Renal pelvis (tissue), 4 donors: Measurements from ENCODE around the gene TTC39B. TPM values are rescaled to one million over a fixed set of nuclear protein-coding genes. Genes with fewer than 3 reads are reported as not detected.

Source experiments
- DNase-seq: peaks from one replicate; pipeline ENCODE4 v3.0.0-alpha.2; 2013
- polyA plus RNA-seq, 3 donors: library from polyadenylated mRNA; unstranded; fragments of 120-200 nt; gene quantifications; one replicate each; pipeline ENCODE4 v1.2.1, GENCODE V29; 2013; ENCODE audit not compliant: insufficient read length in 3 of 3

The TTC39B gene
- polyA plus RNA-seq, 3 donors = 5.6 to 9.4 (median 9.1) TPM

DNA sequence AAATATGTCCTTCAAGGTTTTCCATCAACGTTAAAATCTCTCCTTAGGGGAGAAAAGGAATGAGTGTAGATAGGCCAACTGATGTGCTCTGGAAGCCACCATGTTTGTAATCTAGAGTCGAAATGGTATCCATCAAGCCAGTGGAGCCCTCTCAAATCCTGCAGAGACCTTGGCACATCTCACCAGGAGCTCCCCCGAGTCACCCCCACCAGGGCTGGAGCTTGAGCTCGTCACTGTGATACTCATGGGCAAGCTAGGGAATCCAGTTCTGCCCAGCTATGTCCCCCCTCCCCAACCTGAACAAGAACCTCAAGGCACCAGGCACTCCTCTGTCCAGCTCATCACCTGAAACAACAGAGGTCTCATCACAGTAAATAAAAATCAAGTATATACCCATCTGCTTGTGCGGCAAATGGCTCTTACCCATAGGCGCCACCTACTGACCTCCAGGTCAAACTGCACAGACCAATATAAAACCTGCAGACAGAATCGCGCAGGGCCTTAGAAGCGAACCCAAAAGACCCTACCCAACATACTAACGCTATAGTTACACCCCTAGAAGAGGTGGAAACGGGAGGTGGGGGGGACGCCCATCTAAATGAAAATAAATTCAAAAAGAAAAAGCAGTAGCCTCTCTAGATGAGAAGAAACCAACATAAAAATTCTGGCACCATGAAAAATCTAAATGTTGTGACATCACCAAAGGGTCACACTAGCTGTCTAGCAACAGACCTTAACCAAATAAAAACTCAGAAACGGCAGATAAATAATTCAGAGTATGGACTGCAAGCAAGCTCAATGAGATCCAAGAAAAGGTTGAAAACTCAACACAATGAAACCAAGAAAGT lies 75.0 kb downstream of the TTC39B start:
- DNase-seq = no peak

DNA sequence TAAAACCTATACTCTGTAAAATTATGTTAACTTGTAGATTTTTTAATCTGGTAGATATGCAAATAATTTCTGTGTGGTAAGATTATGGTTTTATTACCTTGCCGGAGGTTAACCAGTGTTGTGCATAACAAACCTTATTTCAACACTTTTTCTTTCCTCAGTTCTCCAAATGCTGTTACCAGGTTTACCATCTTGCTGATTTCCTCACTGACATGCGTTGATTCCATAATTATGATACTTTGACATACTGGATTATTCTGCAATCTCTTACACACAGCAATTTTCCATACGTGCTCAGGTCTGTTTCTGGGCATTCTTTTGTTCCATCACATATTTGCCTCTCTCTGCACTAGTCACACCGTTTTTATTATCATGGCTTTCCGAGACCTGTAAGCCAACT lies 77.6 kb downstream of the TTC39B start:
- DNase-seq = no peak

DNA sequence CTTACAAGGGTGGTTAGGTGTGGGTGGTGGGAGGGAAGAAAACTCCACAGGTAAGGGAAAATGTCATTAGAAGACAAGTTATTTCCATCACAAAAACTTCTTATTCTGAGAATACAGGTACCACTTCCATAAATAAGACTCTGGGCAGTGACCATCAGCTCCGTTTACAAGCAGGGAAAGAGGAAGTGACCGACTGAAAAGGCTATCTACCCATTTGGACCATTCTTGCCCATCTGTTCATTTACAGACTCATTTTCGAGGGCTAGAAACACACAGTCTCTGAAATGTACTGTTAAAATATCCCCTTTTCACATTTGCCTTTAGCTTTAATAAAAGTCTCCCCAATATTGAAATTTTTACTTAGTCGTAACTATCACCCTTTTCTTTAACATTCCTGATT lies 79.5 kb downstream of the TTC39B start:
- DNase-seq = no peak

DNA sequence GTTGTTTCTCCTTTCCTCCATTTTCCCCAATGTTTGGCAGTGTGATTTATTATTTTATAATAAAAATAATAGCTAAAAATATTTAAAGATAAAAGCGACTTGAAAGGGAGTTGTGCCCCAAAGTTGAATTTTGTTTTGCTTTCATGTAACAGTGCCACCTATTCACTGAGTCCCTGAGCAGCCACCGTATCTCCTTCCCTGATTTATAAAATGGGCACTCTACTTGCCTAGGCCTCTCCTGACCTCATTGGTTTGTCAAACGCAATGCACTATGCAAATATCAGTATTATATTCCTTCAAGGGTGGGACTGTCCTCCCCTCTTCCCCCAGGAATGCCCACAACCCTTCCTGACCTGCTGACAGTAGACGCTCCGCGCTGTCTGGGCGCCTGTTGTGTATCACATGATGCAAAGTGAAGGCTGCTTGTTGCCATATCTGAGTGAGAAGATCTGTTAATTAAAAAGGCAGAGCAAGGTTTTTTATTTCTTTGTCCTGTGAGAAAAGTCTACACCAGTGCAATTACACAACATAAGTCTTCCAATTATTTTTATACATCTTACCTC lies 81.4 kb downstream of the TTC39B start:
- no peak for DNase-seq

DNA sequence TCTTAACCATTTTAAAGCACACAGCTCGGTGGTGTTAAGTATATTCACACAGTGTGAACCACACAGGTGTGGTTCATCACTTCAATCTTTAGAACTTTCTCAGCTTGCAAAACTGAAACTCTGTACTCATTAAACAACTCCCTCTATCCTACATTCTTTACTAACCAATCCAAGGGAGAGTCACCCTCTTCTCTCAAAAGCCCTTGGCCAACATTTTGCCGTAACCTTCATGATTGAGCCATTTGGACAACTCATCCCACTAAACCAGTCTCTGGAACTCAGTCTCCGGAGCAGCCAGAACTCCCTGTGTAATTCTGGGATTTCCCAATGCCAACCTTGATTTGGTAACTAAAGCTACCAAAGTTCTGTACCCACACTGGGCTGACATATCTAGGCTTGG lies 84.7 kb downstream of the TTC39B start:
- DNase-seq = no peak

DNA sequence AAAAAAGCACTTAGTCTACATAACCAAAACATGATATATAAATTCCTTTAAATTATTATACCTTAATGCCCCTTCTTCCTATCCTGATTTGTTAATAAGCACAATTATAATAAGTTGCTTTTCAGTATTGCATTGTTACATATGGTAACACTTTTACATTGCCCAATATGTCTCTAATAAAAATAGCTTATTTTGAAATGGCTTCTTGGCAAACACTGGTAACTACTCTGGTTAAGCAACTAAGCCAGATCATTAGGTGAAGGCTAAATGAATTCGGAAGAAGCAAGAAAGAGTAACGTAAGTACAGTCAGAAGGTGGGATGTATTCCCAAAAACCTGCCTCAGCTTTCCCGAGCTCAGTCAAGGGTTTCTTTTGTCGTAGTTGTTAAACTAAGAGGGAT lies 85.3 kb downstream of the TTC39B start:
- DNase-seq = no peak

DNA sequence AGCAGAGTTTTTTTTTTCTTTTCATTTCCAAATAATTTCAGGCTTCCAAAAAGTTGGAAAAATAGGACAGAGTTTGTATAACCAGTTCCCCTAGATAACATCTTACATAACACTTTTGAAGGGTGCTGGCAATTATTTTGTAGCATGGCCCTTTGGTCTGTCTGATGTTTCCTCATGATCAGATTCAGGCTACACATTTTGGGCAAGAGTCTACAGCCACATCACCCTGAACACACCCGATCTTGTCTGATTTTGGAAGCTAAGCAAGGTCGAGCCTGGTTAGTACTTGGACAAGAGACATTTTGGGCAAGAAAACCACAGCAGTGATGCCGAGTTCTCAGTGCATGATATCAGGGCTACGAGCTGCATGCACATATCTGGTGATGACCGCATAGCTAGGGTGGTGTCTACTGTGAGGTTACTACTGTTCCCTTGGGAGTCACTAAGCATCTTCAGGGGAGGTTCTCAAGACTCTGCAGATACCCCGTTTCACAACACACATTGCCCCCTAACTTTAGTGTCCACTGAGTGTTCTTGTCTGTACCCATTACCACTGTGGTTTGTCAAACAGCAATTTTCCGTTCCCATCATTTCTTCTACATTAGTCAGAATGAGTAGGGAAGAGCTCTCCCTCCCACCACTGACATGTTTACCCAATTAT lies 86.2 kb downstream of the TTC39B start:
- no peak for DNase-seq

DNA sequence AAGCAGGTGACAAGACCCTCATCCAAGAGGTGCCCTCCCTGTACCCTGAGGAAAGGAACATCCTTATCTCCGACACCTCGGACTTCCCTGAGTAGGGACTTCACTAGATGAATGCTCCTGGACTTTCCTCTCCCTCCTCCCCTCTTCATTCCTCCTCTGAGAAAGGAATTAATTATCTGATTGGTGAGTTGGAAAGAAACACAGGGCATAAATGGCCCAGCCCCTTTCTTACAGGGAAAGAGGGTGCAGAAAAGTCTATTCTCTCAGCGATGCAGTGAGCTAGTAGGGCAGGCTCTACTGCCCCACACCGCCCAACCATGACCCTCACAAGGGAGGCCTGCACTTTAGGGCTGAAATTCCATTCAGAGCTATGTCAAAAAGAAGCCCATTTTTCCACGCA lies 87.5 kb downstream of the TTC39B start:
- DNase-seq = no peak

DNA sequence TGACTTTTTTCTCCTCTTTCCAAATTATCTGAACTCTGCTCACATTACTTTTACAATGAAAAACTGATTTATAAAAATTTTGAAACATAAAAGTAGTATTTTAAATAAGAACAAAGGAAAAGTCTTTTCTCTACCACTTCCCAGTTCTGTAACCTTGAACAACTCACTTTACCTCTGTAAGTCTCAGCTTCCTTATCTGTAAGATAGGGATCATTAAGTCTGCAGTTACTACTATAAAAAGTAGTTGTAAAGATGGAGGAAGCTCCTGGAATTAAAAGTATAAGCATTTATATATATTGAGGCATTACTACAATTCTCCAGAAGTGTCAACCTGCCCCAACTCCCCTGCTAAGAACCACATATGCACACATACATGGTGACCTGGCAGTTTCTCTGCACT lies 88.0 kb downstream of the TTC39B start:
- no peak for DNase-seq

DNA sequence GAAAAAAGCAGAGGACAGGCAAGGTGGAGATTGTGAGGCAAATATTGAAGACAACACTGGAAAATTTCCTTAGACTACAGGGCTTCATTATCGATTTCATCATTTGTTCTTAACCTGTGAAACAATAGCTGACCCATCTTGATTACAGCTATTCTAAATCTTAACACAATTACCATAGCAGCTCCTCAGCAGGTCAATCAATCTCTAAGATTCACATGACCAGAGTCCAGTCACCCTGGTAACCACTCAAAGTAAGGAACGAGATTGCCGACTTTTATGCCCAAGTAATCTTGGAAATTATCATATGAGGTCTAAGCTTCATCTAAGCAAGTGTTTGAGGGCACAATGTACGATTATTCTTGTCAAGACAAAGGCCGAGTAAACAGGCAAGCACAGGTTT lies 93.8 kb downstream of the TTC39B start:
- no peak for DNase-seq

DNA sequence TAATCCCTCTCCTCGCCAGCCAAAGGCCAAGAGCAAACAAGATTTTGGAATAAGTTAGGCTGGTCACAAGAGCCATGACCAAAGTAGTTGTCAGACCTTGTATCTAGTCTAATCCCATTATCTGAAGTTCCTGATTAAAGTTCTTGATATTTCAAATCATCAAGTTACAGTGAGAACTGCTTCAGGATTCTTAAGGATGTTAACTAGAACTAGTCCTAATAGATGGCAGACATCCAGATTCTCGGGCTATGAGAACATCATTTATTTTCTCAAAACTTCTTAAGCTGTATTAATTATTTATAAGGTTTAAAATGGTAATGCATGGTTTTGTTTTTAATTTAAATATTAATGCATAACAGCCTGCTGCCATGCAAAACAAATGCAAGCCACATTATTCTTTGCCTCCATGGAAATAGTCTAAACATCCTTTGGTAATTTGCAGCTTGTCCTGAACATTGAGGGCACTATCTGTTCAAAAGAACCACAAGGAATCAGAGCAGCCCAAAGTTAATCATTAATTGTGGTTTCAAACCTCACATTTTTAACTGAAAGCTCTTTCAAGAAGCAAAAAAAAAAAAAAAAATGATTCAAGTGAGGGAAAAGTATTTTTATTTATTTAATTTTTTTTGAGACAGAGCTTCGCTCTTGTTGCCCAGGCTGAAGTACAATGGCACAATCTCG lies 95.1 kb downstream of the TTC39B start:
- no peak for DNase-seq

DNA sequence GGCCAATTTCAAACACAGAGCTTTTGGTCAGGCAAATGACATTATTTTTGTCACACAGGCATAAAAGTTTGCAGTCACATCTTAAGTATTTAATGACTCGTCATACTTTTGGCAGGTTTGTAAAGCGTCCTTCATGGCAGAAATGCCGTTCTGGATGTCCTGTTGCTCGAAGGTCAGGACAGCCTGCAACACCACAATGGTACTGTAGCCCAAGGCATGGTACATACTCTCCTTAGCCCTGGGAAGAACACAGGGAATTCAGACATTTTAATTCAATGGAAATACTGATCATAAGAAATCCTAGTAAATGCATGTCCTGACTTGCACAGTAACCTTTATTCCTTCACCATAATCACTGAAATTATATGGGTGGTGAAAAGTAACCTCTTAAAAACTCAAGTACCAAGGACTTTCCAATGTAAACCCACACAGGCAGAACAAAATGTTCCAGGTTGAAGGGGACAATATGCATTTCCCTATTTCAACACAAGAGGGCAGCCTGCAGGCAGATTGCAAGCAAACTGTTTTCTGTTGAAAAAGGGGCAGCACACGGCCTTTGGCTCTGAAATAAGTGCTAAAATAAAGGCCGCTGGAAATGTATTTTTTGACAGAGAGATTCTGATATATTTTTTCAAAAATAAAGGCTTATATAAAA lies 95.7 kb downstream of the TTC39B start:
- peak; percentile 81 for DNase-seq

DNA sequence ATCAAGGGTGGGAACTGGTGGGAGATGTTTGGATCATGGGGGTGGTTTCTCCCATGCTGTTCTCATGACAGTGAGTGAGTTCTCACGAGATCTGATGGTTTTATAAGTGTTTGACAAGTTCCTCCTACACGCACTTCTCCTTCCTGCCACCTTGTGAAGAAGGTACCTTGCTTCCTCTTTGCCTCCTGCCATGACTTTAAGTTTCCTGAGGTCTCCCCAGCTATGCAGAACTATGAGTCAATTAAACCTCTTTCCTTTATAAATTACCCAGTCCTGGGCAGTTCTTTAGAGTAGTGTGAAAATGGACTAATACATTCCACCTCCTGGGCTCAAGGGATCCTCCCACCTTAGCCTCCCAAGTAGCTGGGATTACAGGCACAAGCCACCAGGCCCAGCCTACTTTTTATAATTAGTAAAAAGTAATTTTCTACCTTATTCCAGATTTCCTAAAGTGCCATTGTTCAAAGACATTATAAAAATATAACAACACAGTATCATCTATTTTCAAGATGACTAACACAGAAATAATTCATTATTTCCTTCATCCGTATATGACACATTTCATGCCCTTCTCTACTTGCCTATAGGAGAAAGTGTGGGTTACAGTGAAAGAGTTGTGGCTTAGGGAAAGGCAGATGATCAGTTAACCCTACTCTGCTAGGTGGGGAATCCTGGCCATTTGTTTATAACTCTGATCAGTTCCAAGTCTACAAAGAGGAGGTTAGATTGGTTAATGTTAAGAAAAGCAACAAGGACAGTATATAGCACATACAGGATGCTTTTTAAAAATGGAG lies 99.9 kb downstream of the TTC39B start:
- no peak for DNase-seq

DNA sequence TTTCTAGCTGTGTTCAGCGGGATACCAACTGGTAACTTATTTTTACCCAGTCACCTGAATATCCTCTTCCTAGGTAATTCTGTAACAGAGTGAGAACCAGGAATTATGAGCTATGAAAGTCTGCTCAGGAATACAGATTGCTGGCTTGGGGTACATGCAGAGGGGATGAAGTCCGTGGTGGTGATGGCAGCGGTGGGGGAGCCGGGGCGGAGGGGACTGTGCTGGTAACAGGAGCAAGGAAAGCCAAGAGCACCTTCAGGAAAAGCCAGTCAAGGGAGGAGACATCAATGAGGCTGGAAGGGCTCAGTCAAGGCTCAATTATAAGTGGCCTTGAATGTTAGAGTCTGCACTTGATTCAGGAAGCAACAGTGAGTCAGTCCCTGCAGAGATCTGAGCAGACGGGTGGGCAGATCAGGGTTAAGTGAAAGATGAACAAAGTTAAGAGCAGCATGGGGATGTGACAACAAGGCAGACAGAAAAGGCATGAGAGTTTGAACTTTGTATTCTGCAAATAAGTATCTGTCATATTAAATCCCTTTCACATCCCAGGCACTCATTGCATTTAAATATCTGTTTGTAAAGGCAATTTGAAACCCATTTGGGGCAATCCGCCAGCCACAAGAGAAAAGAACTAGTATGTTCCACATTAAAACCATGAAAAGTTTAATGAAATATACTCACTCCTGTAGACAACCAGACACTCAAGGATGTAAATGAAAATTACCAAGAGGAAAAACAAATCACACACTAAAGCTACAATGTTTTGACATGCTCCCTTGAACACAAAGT lies 101.2 kb downstream of the TTC39B start:
- DNase-seq = no peak

DNA sequence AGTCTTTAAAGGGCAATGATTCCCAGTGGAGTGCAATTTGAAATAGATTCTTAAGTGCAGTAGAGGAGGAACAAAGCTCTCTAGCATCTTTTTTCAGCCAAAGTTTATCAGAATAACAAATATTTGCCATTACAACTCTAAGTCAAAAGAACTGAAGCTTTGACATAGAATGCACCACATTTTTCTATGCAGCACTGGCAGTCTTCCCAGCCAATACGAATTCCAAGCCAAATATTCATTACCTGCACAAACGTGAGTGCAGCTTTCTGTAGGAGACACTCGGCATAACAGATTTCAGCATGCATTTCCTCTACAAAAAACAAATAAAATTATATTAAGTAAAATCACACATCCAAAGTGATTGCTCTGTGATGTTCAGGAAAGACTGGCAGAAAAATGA lies 103.4 kb downstream of the TTC39B start:
- no peak for DNase-seq

DNA sequence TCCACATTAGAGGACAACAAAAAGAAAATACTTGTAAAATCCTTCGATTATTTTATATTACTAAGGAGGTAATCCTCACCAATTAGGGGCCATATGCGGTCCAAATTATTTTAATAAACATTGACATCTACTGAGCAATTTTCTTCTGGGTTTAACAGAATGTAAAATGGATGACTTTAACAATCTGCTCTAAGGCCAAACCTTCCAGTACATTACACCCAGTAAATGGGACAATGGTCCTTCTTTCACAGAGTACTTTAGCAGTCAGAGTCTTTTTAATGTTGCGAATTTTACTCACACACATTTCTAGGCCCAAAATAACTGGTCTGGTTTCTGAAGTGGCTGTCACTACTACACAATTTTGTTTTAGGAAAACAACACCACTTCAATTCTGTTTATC lies 106.9 kb downstream of the TTC39B start:
- DNase-seq = no peak

DNA sequence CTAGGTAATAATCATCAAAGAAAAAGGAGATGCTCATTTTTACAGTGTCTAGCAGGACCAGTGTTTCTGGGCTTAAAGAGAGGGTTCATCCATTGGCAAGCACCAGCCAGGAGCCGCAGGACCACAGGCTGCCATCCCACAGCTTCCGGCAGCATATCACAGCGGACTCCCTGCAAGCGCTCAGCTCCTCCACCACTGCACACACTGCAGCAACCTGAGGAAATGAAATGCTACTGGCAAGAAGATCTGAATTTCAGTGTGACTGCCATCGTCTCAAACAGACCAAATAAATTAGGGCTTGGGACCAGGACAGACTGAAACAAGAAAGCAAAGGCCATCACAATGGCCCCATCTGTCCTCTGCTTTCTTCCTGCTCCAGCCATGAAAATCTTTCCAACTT lies 114.2 kb downstream of the TTC39B start:
- no peak for DNase-seq

DNA sequence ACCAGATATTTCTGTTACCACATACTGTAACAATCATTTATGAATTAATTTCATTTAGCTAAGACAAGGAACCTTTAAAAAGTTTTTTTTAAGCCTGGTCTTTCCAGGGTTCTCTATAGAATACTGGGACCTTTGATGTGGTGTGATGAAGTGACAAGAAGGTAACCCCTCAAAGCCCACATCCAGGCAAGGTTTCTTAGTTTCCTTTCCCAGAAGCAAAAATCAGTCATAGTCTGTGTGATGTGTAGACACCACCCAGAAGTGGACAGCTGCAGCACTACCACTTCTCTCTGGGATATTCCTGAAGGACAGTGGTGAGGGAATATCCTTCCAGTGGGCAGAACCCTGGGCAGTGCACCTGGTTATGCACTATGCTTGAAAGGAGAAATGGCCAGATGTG lies 115.6 kb downstream of the TTC39B start:
- DNase-seq = no peak

DNA sequence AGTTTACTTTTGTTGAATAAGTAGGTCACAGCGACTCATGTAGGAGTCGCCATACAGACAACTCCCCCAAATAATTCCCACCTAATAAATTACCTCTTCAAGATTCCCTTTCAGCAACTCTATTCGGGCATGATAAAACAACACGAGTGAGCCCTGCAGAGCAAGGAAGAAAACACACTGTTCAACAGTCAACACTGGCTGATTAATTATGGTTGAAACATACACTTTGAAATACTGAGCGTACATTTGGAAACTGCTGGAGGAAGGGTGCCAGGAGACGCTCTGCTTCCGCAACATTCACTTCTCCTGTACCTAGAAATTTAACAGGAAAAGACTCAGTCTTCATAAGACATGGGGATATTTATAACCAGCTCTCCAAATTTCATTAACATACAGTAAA lies 117.5 kb downstream of the TTC39B start:
- peak; percentile 38 for DNase-seq

DNA sequence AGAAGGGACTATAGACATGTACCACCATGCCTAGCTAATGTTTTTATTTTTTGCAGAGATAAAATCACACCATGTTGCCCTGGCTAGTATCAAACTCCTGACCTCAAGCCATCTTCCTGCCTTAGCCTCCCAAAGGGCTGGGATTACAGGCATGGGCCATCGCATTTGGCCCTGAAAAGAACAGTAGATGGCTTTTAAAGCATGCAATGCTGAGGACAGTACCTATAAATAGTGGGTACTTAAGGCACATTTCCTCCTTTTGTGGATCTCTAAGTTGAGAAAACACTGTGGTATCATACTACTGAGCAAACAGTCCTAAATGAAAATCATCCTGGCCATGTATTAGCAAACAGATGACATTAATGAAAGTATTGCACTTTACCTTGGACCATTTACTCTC lies 119.4 kb downstream of the TTC39B start:
- DNase-seq = no peak

DNA sequence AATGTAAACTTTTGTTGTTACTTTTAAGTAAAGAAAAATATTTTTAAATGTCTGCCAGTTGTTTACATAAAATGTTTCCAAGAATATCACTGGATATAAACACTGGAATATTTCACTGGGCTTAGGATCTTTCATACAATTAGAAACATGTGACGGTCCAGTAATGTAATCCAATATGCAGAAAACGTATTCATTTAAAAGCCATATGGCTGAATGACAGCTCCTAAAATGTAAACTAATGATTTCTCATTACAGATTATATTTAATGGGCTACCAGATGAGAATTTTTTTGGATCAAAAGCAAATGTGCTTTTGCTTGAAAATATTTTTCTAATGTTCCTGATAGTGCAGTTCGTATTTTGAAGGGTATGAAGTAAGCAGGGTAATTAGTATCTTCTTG lies 124.3 kb downstream of the TTC39B start:
- no peak for DNase-seq
